K562 (cell line): Measurements from ENCODE around the gene SH3BP5L. TPM values are rescaled to one million over a fixed set of nuclear protein-coding genes. Genes with fewer than 3 reads are reported as not detected.

Source experiments
- CBX1 ChIP-seq: sonication (generic); IDR thresholded peaks from 2 replicates; pipeline ENCODE4 v1.6.1; 2016; ENCODE audit warnings: antibody characterized with exemption, low read depth, mild to moderate bottlenecking
- CC2D1A ChIP-seq: fragments of 450-650 bp; IDR thresholded peaks from 2 replicates; pipeline ENCODE4 v1.6.1; 2017; ENCODE audit warnings: mild to moderate bottlenecking
- GATAD2A ChIP-seq: fragments of 450-650 bp; IDR thresholded peaks from 2 replicates; pipeline ENCODE4 v1.6.1; 2017
- GATAD2B ChIP-seq: fragments of 450-650 bp; IDR thresholded peaks from 2 replicates; pipeline ENCODE4 v1.6.1; 2017; ENCODE audit warnings: mild to moderate bottlenecking, borderline replicate concordance
- HDAC3 ChIP-seq: fragments of 450-650 bp; IDR thresholded peaks from 2 replicates; pipeline ENCODE4 v1.6.1; 2018; ENCODE audit warnings: borderline replicate concordance, mild to moderate bottlenecking, moderate library complexity; ENCODE audit not compliant: partially characterized antibody
- HDGF ChIP-seq: fragments of 450-650 bp; IDR thresholded peaks from 2 replicates; pipeline ENCODE4 v1.6.1; 2016
- HNRNPL ChIP-seq: fragments of 200-400 bp; formaldehyde crosslinking; IDR thresholded peaks from 2 replicates; pipeline ENCODE4 v1.6.1; 2017; ENCODE audit warnings: low read depth, mild to moderate bottlenecking, low read length
- HNRNPUL1 ChIP-seq: fragments of 200-400 bp; formaldehyde crosslinking; IDR thresholded peaks from 2 replicates; pipeline ENCODE4 v1.6.1; 2017; ENCODE audit warnings: low read length
- JUNB ChIP-seq: fragments of 450-650 bp; formaldehyde crosslinking; conservative IDR thresholded peaks from 2 replicates; pipeline ENCODE4 v1.4.0; 2020; ENCODE audit warnings: mild to moderate bottlenecking
- JUND ChIP-seq, 2 experiments: IDR thresholded peaks; 2 replicates in 1 of 2; 3 replicates in 1 of 2; pipeline ENCODE4 v1.6.1; 2011; ENCODE audit warnings: borderline replicate concordance in 2 of 2, low read depth in 2 of 2, low read length in 2 of 2, improper control_type of control experiment in 1 of 2, missing biosample characterization in 1 of 2, missing genetic modification characterization in 1 of 2, missing genetic modification reagents in 1 of 2
- MCM5 ChIP-seq: fragments of 450-650 bp; IDR thresholded peaks from 2 replicates; pipeline ENCODE4 v1.6.1; 2016; ENCODE audit warnings: low read depth
- OTX1 ChIP-seq: fragments of 450-650 bp; formaldehyde crosslinking; IDR thresholded peaks from 2 replicates; pipeline ENCODE4 v1.4.0; 2022; ENCODE audit warnings: mild to moderate bottlenecking
- PHF20 ChIP-seq: fragments of 450-650 bp; IDR thresholded peaks from 2 replicates; pipeline ENCODE4 v1.6.1; 2018; ENCODE audit not compliant: partially characterized antibody
- POLR2AphosphoS2 ChIP-seq: IDR thresholded peaks from 2 replicates; pipeline ENCODE4 v1.6.1; 2012; ENCODE audit warnings: low read length, improper control_type of control experiment
- POLR3G ChIP-seq: IDR thresholded peaks from 2 replicates; pipeline ENCODE4 v1.6.1; 2011; ENCODE audit not compliant: insufficient read length, insufficient replicate concordance; ENCODE audit errors: extremely low read depth
- SUPT5H ChIP-seq: fragments of 450-650 bp; IDR thresholded peaks from 2 replicates; pipeline ENCODE4 v1.6.1; 2016
- THRAP3 ChIP-seq: fragments of 450-650 bp; IDR thresholded peaks from 2 replicates; pipeline ENCODE4 v1.6.1; 2016; ENCODE audit warnings: mild to moderate bottlenecking, inconsistent platforms, borderline replicate concordance
- U2AF1 ChIP-seq: fragments of 200-400 bp; formaldehyde crosslinking; optimal IDR thresholded peaks from 2 replicates; pipeline ENCODE3; 2017; ENCODE audit warnings: mild to moderate bottlenecking, low read depth, low read length, moderate library complexity
- XRCC4 ChIP-seq: IDR thresholded peaks from one replicate; pipeline ENCODE4 v1.6.1; 2011; ENCODE audit not compliant: insufficient read depth, insufficient read length; ENCODE audit errors: extremely low read depth
- ZEB2 ChIP-seq: fragments of 450-650 bp; IDR thresholded peaks from 2 replicates; pipeline ENCODE4 v1.6.1; 2016
- ZNF175 ChIP-seq: fragments of 200-800 bp; sonication (Bioruptor generic); IDR thresholded peaks from 2 replicates; pipeline ENCODE4 v1.6.1; 2016; ENCODE audit warnings: low read depth, mild to moderate bottlenecking, missing genetic modification characterization, missing compliant biosample characterization
- ZNF232 ChIP-seq: sonication (generic); formaldehyde crosslinking; IDR thresholded peaks from 2 replicates; pipeline ENCODE4 v1.8.0; 2022; ENCODE audit warnings: mild to moderate bottlenecking, missing genetic modification reagents
- ZNF384 ChIP-seq: IDR thresholded peaks from 2 replicates; pipeline ENCODE4 v1.6.1; 2012; ENCODE audit warnings: low read depth, low read length, improper control_type of control experiment
- ZNF444 ChIP-seq: fragments of 250-450 bp; sonication (Bioruptor Pico); IDR thresholded peaks from 2 replicates; pipeline ENCODE4 v1.4.0; 2020; ENCODE audit warnings: mild to moderate bottlenecking, moderate library complexity
- ZNF77 ChIP-seq: fragments of 250-450 bp; sonication (Bioruptor Pico); IDR thresholded peaks from 2 replicates; pipeline ENCODE4 v1.5.0; 2020
- polyA plus RNA-seq, 8 experiments: library from polyadenylated mRNA; depleted of rRNA in 4 of 8; stranded (reverse) in 5 of 8; unstranded in 3 of 8; fragments of >200 nt; fragmentation: Nextera tagmentation in 2 of 8; fragmentation: Illumina TruSeq in 1 of 8; extraction: Ambion mirVana in 2 of 8; extraction: Trizol in 1 of 8; gene quantifications; 2 replicates each; pipeline versions ENCODE4 v1.2.1 to v1.2.3, GENCODE V29; 2011 to 2014; ENCODE audit warnings: inconsistent platforms in 1 of 8, missing spikeins in 1 of 8
- total RNA-seq, 7 experiments: library from RNA; depleted of rRNA in 6 of 7; stranded (reverse); fragments of >200 nt in 6 of 7; fragmentation: Illumina TruSeq in 2 of 7; extraction: Trizol in 2 of 7; gene quantifications; 2 replicates each; pipeline versions ENCODE4 v1.2.1 to v1.2.3, GENCODE V29; 2011 to 2021; ENCODE audit warnings: low replicate concordance in 1 of 7
- TF ChIP-seq, protein P1 (sequence below): sonication (generic); formaldehyde crosslinking; IDR thresholded peaks from 2 replicates; pipeline ENCODE4 v1.8.1; 2023; ENCODE audit warnings: mild to moderate bottlenecking, missing genetic modification reagents, moderate library complexity
- TF ChIP-seq, protein P2 (sequence below): fragments of 450-650 bp; IDR thresholded peaks from 2 replicates; pipeline ENCODE4 v1.6.1; 2016
- TF ChIP-seq, protein P3 (sequence below): sonication (generic); formaldehyde crosslinking; IDR thresholded peaks from 2 replicates; pipeline ENCODE4 v1.8.0; 2023; ENCODE audit warnings: mild to moderate bottlenecking, missing genetic modification reagents
- TF ChIP-seq, protein P4 (sequence below): fragments of 450-650 bp; formaldehyde crosslinking; conservative IDR thresholded peaks from 2 replicates; pipeline ENCODE4 v1.4.0; 2022; ENCODE audit warnings: mild to moderate bottlenecking, missing genetic modification characterization

Gene SH3BP5L
- total and polyA plus RNA-seq, 9 of the 15 experiments (the other 6 are each of a cell fraction or from before 2014, with no cell fraction given), result 1.9 to 26.5 (median 15.8) TPM

DNA sequence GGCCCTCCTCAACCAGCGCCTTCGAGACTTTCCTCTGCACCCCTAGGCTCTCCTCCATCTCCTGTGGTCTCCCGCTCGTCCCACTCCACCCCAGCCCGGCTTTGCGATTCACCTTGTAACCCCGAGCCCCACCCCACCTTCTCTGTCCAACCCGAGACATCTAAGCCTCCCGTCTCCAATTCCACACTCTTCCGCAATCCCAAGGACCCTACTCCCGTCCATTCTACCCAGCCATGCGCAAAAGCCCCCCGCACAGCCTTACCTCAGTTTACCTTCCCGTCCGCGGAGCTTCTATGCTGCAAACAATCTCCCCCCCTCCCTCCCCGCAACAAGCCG is 174 bp downstream of the SH3BP5L start (continued):
- 0 out of 2 replicates have a peak, but pooled peaks have one; percentile 26 for TF ChIP-seq GATAD2A
- no peak for TF ChIP-seq XRCC4
- TF ChIP-seq, protein P1, sequence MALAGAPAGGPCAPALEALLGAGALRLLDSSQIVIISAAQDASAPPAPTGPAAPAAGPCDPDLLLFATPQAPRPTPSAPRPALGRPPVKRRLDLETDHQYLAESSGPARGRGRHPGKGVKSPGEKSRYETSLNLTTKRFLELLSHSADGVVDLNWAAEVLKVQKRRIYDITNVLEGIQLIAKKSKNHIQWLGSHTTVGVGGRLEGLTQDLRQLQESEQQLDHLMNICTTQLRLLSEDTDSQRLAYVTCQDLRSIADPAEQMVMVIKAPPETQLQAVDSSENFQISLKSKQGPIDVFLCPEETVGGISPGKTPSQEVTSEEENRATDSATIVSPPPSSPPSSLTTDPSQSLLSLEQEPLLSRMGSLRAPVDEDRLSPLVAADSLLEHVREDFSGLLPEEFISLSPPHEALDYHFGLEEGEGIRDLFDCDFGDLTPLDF, result no peak
- no peak for TF ChIP-seq POLR2AphosphoS2
- 0 out of 2 replicates have a peak, but pooled peaks have one; percentile 54 for TF ChIP-seq ZEB2
- TF ChIP-seq SUPT5H, result peak; percentile 78
- TF ChIP-seq CC2D1A, result 0 out of 2 replicates have a peak, but pooled peaks have one; percentile 22
- no peak for TF ChIP-seq POLR3G
- no peak for TF ChIP-seq ZNF232
- TF ChIP-seq HNRNPUL1, result no peak
- no peak for TF ChIP-seq ZNF175 (CRISPR knock-in tag)
- no peak for TF ChIP-seq JUND (IDR thresholded peaks at IDR 0.05; ENCODE audit: borderline replicate concordance, low read depth, low read length)
- no peak for TF ChIP-seq JUND (tag; IDR thresholded peaks at IDR 0.05; ENCODE audit: borderline replicate concordance, low read depth, low read length)
- no peak for TF ChIP-seq HNRNPL
- no peak for TF ChIP-seq ZNF77 (CRISPR knock-in tag)
- TF ChIP-seq HDAC3, result no peak
- TF ChIP-seq, protein P2, sequence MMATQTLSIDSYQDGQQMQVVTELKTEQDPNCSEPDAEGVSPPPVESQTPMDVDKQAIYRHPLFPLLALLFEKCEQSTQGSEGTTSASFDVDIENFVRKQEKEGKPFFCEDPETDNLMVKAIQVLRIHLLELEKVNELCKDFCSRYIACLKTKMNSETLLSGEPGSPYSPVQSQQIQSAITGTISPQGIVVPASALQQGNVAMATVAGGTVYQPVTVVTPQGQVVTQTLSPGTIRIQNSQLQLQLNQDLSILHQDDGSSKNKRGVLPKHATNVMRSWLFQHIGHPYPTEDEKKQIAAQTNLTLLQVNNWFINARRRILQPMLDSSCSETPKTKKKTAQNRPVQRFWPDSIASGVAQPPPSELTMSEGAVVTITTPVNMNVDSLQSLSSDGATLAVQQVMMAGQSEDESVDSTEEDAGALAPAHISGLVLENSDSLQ, result peak; percentile 15; the same call in 1 of the 2 replicates
- TF ChIP-seq, protein P3, sequence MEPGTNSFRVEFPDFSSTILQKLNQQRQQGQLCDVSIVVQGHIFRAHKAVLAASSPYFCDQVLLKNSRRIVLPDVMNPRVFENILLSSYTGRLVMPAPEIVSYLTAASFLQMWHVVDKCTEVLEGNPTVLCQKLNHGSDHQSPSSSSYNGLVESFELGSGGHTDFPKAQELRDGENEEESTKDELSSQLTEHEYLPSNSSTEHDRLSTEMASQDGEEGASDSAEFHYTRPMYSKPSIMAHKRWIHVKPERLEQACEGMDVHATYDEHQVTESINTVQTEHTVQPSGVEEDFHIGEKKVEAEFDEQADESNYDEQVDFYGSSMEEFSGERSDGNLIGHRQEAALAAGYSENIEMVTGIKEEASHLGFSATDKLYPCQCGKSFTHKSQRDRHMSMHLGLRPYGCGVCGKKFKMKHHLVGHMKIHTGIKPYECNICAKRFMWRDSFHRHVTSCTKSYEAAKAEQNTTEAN (CRISPR knock-in tag), result no peak
- peak; percentile 78 for TF ChIP-seq PHF20
- TF ChIP-seq GATAD2B, result no peak
- peak; percentile 57; the same call in 1 of the 2 replicates for TF ChIP-seq THRAP3
- no peak for TF ChIP-seq MCM5
- TF ChIP-seq CBX1, result no peak
- TF ChIP-seq U2AF1, result no peak
- peak; percentile 83; the same call in 1 of the 2 replicates for TF ChIP-seq OTX1 (CRISPR knock-in tag)
- no peak for TF ChIP-seq ZNF444 (CRISPR knock-in tag)
- TF ChIP-seq ZNF384, result no peak
- TF ChIP-seq HDGF, result peak; percentile 94
- TF ChIP-seq, protein P4, sequence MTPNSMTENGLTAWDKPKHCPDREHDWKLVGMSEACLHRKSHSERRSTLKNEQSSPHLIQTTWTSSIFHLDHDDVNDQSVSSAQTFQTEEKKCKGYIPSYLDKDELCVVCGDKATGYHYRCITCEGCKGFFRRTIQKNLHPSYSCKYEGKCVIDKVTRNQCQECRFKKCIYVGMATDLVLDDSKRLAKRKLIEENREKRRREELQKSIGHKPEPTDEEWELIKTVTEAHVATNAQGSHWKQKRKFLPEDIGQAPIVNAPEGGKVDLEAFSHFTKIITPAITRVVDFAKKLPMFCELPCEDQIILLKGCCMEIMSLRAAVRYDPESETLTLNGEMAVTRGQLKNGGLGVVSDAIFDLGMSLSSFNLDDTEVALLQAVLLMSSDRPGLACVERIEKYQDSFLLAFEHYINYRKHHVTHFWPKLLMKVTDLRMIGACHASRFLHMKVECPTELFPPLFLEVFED (CRISPR knock-in tag), result peak; percentile 85
- TF ChIP-seq JUNB (CRISPR knock-in tag), result no peak
